ENCODE results near the gene MPDZ. TPM values are rescaled to one million over a fixed set of nuclear protein-coding genes. Genes with fewer than 3 reads are reported as not detected.
A peak's percentile ranks its signal among the peaks of the same experiment; 100 is the strongest.

The MPDZ gene
- total RNA-seq, 1 donor from 2014 or later: 31.0 TPM

DNA sequence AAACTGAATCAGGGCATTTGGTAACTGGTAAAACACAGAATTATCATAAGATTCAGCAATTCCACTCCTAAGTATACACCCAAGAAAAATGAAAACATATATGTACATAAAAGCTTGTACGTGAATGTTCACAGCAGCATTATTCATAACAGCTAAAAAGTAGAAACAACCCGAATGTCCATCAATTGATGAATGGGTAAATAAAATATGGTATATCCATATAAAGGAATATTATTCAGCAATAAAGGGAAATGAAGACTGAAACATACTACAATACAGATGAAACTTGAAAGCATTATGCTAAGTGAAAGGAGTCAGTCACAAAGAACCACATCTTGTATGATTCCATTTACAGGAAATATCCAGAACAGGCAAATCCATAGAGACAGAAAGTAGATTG lies 65.5 kb downstream of the MPDZ start:
- H3K36me3 ChIP-seq (ENCODE audit: insufficient read depth, low read length): peaks cover 11% of the 10 kb centered on the region
- no peak overlapping the region for H3K4me2 ChIP-seq (ENCODE audit: low read length)
- H3K27ac Mint-ChIP-seq (ENCODE audit: unreplicated experiment): no peak overlapping the region
- FAIRE-seq: no peak
- H3K27ac ChIP-seq (ENCODE audit: low read depth, low read length): no peak overlapping the region
- no peak for DNase-seq (ENCODE audit: low read depth)
- H2AFZ ChIP-seq (ENCODE audit: low read depth, low read length): no peak overlapping the region
- no peak overlapping the region for H3K9ac ChIP-seq (ENCODE audit: low read length)
- H3K9me3 Mint-ChIP-seq (ENCODE audit: unreplicated experiment): no peaks in the 10 kb centered on the region
- no peaks in the 10 kb centered on the region for H3K36me3 Mint-ChIP-seq (ENCODE audit: low read depth, unreplicated experiment)
- H3K27me3 ChIP-seq (ENCODE audit: insufficient read depth, low read length): no peaks in the 10 kb centered on the region
- no peak for TF ChIP-seq EZH2 (IDR thresholded peaks at IDR 0.05; ENCODE audit: insufficient read depth, low read length)
- TF ChIP-seq, protein P1, sequence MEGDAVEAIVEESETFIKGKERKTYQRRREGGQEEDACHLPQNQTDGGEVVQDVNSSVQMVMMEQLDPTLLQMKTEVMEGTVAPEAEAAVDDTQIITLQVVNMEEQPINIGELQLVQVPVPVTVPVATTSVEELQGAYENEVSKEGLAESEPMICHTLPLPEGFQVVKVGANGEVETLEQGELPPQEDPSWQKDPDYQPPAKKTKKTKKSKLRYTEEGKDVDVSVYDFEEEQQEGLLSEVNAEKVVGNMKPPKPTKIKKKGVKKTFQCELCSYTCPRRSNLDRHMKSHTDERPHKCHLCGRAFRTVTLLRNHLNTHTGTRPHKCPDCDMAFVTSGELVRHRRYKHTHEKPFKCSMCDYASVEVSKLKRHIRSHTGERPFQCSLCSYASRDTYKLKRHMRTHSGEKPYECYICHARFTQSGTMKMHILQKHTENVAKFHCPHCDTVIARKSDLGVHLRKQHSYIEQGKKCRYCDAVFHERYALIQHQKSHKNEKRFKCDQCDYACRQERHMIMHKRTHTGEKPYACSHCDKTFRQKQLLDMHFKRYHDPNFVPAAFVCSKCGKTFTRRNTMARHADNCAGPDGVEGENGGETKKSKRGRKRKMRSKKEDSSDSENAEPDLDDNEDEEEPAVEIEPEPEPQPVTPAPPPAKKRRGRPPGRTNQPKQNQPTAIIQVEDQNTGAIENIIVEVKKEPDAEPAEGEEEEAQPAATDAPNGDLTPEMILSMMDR (IDR thresholded peaks at IDR 0.05; ENCODE audit: insufficient read depth, low read depth, low read length): no peak
- no peaks in the 10 kb centered on the region for H3K4me1 ChIP-seq (ENCODE audit: insufficient read depth, low read length)
- H3K4me3 Mint-ChIP-seq (ENCODE audit: unreplicated experiment): no peak overlapping the region
- no peaks in the 10 kb centered on the region for H3K27me3 Mint-ChIP-seq (ENCODE audit: low read depth, unreplicated experiment)
- H3K9me3 ChIP-seq (ENCODE audit: insufficient read depth, low read depth, low read length): no peaks in the 10 kb centered on the region
- H4K20me1 ChIP-seq (ENCODE audit: insufficient read depth, low read length): no peaks in the 10 kb centered on the region
- H3K4me3 ChIP-seq (ENCODE audit: insufficient read depth, low read depth, low read length): no peak overlapping the region
- peaks cover 7% of the 10 kb centered on the region for H3K4me1 Mint-ChIP-seq (ENCODE audit: low read depth, unreplicated experiment)
- no peaks in the 10 kb centered on the region for H3K79me2 ChIP-seq (ENCODE audit: insufficient read depth, low read length)

DNA sequence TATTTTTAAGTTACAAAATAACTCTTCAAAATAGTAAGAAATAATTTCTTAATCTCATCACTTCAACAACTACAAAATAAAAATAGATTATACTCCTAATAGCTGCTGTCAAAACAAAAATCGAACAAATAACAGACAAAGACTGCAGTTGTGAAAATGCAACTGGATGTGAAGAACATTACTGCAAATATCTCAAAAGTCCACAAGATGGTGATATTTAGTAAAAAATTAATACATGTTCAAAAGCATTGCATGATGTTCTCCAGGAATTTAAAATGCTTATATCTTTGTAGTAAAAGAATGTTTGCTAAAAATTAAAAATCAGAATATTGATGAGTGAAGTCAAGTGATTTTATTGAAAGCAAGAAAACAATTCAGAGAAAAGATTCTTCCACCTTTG lies 66.2 kb downstream of the MPDZ start:
- Mint-ChIP-seq H3K27me3 (ENCODE audit: low read depth, unreplicated experiment) (no peaks in the 10 kb centered on the region), H3K4me1 (ENCODE audit: low read depth, unreplicated experiment) (peaks cover 11% of the 10 kb centered on the region), H3K9me3 (ENCODE audit: unreplicated experiment) (no peaks in the 10 kb centered on the region), H3K4me3 (ENCODE audit: unreplicated experiment) (no peak overlapping the region), H3K36me3 (ENCODE audit: low read depth, unreplicated experiment) (no peaks in the 10 kb centered on the region), H3K27ac (ENCODE audit: unreplicated experiment) (no peak overlapping the region)
- Histone ChIP-seq H3K36me3 (ENCODE audit: insufficient read depth, low read length) (peaks cover 11% of the 10 kb centered on the region), H3K9me3 (ENCODE audit: insufficient read depth, low read depth, low read length) (no peaks in the 10 kb centered on the region), H3K9ac (ENCODE audit: low read length) (no peak overlapping the region), H3K27me3 (ENCODE audit: insufficient read depth, low read length) (no peaks in the 10 kb centered on the region), H3K4me1 (ENCODE audit: insufficient read depth, low read length) (no peaks in the 10 kb centered on the region), H4K20me1 (ENCODE audit: insufficient read depth, low read length) (no peaks in the 10 kb centered on the region), H3K4me3 (ENCODE audit: insufficient read depth, low read depth, low read length) (no peak overlapping the region), H2AFZ (ENCODE audit: low read depth, low read length) (no peak overlapping the region), H3K27ac (ENCODE audit: low read depth, low read length) (no peak overlapping the region), H3K79me2 (ENCODE audit: insufficient read depth, low read length) (no peaks in the 10 kb centered on the region), H3K4me2 (ENCODE audit: low read length) (no peak overlapping the region)
- DNase-seq (ENCODE audit: low read depth) (peak; percentile 10), FAIRE-seq (no peak)
- TF ChIP-seq, protein P1 (IDR thresholded peaks at IDR 0.05; ENCODE audit: insufficient read depth, low read depth, low read length): peak; percentile 43
- TF ChIP-seq EZH2 (IDR thresholded peaks at IDR 0.05; ENCODE audit: insufficient read depth, low read length): no peak

DNA sequence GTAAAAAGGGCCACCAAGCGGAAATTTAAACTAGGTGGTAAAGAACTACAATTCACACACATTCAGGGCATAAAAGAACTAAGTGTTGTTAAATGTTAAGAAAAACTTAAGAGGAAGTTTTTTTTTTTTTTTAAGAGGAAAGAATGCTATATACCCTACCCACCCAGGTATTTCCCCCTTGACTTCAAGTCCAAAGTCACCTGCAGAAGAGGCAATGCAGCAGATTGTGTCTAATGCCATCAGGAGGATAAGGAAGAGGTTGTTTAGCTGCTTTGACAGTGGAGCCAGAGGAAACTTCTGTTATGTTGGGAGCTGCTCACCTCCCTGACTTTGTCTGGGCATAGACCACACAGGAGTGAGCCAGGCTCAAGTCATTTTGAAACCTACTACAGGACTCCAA lies 69.2 kb downstream of the MPDZ start:
- FAIRE-seq (no peak), DNase-seq (ENCODE audit: low read depth) (no peak)
- H3K36me3 ChIP-seq (ENCODE audit: insufficient read depth, low read length): peaks cover 9% of the 10 kb centered on the region
- H3K9me3 Mint-ChIP-seq (ENCODE audit: unreplicated experiment): no peaks in the 10 kb centered on the region
- no peaks in the 10 kb centered on the region for H3K27me3 Mint-ChIP-seq (ENCODE audit: low read depth, unreplicated experiment)
- no peaks in the 10 kb centered on the region for H3K79me2 ChIP-seq (ENCODE audit: insufficient read depth, low read length)
- no peak overlapping the region for H3K9ac ChIP-seq (ENCODE audit: low read length)
- TF ChIP-seq, protein P1 (IDR thresholded peaks at IDR 0.05; ENCODE audit: insufficient read depth, low read depth, low read length): no peak
- TF ChIP-seq EZH2 (IDR thresholded peaks at IDR 0.05; ENCODE audit: insufficient read depth, low read length): no peak
- H3K4me1 ChIP-seq (ENCODE audit: insufficient read depth, low read length): no peaks in the 10 kb centered on the region
- no peak overlapping the region for H3K27ac ChIP-seq (ENCODE audit: low read depth, low read length)
- no peaks in the 10 kb centered on the region for H3K36me3 Mint-ChIP-seq (ENCODE audit: low read depth, unreplicated experiment)
- H2AFZ ChIP-seq (ENCODE audit: low read depth, low read length): no peak overlapping the region
- no peaks in the 10 kb centered on the region for H3K27me3 ChIP-seq (ENCODE audit: insufficient read depth, low read length)
- H3K9me3 ChIP-seq (ENCODE audit: insufficient read depth, low read depth, low read length): no peaks in the 10 kb centered on the region
- no peak overlapping the region for H3K4me3 ChIP-seq (ENCODE audit: insufficient read depth, low read depth, low read length)
- H3K4me2 ChIP-seq (ENCODE audit: low read length): no peak overlapping the region
- no peak overlapping the region for H3K27ac Mint-ChIP-seq (ENCODE audit: unreplicated experiment)
- H3K4me3 Mint-ChIP-seq (ENCODE audit: unreplicated experiment): no peak overlapping the region
- no peaks in the 10 kb centered on the region for H4K20me1 ChIP-seq (ENCODE audit: insufficient read depth, low read length)
- H3K4me1 Mint-ChIP-seq (ENCODE audit: low read depth, unreplicated experiment): peaks cover 11% of the 10 kb centered on the region

Data from astrocyte (in vitro differentiated cells and primary cell).